Omental fat pad (tissue), 4 donors: Measurements from ENCODE around the gene FBXO11. TPM values are rescaled to one million over a fixed set of nuclear protein-coding genes. Genes with fewer than 3 reads are reported as not detected.

Source experiments
- ATAC-seq: fragments of 150-250 bp; one replicate; pipeline ENCODE4 v1.9.1; 2016; ENCODE audit warnings: mild to moderate bottlenecking, moderate library complexity; ENCODE audit not compliant: low FRiP score
- DNase-seq: peaks from one replicate; pipeline ENCODE4 v3.0.0-alpha.2; 2019; ENCODE audit warnings: low spot score
- CTCF ChIP-seq, 3 donors: fragments of 450-650 bp; IDR thresholded peaks; one replicate each; pipeline ENCODE4 v1.5.1; 2016 to 2017; ENCODE audit warnings: antibody characterized with exemption in 3 of 3, mild to moderate bottlenecking in 3 of 3, moderate library complexity in 2 of 3
- total RNA-seq, 4 donors: library from RNA; depleted of rRNA; stranded (reverse); fragments of >200 nt; gene quantifications; one replicate each; pipeline ENCODE4 v1.1.0, GENCODE V29; 2016

The FBXO11 gene
- total RNA-seq, 4 donors from 2014 or later: 43.8 to 68.6 (median 56.0) TPM

GRCh38 chr2:47774567-47774966, 131.7 kb downstream of the FBXO11 start:
- no peak for TF ChIP-seq CTCF (IDR thresholded peaks at IDR 0.05)
- ATAC-seq (no peak), DNase-seq (no peak)

GRCh38 chr2:47772343-47772742, 134.0 kb downstream of the FBXO11 start:
- no peak for ATAC-seq
- DNase-seq: no peak
- TF ChIP-seq CTCF (IDR thresholded peaks at IDR 0.05): no peak

- ATAC-seq: no peak
- no peak for TF ChIP-seq CTCF (IDR thresholded peaks at IDR 0.05)
- DNase-seq: no peak
Measured at GRCh38 chr2:47771211-47771610, 135.1 kb downstream of the FBXO11 start.

GRCh38 chr2:47769318-47769717, 137.0 kb downstream of the FBXO11 start:
- no peak for TF ChIP-seq CTCF (IDR thresholded peaks at IDR 0.05)
- ATAC-seq: no peak
- DNase-seq: no peak

- TF ChIP-seq CTCF (IDR thresholded peaks at IDR 0.05): peak in 2 of 3 donors; percentile 94 to 95
- DNase-seq (peak; percentile 67), ATAC-seq (peak; percentile 46)
Measured at GRCh38 chr2:47767880-47768609, 138.3 kb downstream of the FBXO11 start.

- no peak for TF ChIP-seq CTCF (IDR thresholded peaks at IDR 0.05)
- ATAC-seq (no peak), DNase-seq (no peak)
Measured at GRCh38 chr2:47767497-47767844, 138.8 kb downstream of the FBXO11 start.

GRCh38 chr2:47751856-47752414, 154.4 kb downstream of the FBXO11 start:
- TF ChIP-seq CTCF (IDR thresholded peaks at IDR 0.05): no peak
- DNase-seq: no peak
- ATAC-seq: no peak
